GM23338 (cell line): ENCODE measurements around the gene PABPN1.

Source experiments
- CREB1 ChIP-seq: fragments of 250-450 bp; sonication (Bioruptor Pico); IDR thresholded peaks from 2 replicates; pipeline ENCODE4 v1.5.0; 2020; ENCODE audit warnings: low read depth, mild to moderate bottlenecking, moderate library complexity
- CTCF ChIP-seq, 2 experiments: fragments of 200-600 bp in 1 of 2; sonication (generic) in 1 of 2; conservative IDR thresholded peaks; 2 replicates each; pipeline versions ENCODE4 v1.5.1 to v1.6.1; 2016 to 2017; ENCODE audit warnings: antibody characterized with exemption in 2 of 2, low read depth in 2 of 2, mild to moderate bottlenecking in 2 of 2, moderate library complexity in 1 of 2
- EZH2 ChIP-seq: fragments of 200-600 bp; sonication (generic); IDR thresholded peaks from one replicate; pipeline ENCODE4 v1.8.0; 2017; ENCODE audit warnings: antibody characterized with exemption, mild to moderate bottlenecking, low read depth; ENCODE audit not compliant: unreplicated experiment
- EZH2phosphoT487 ChIP-seq: fragments of 200-600 bp; sonication (generic); IDR thresholded peaks from one replicate; pipeline ENCODE4 v1.8.1; 2018; ENCODE audit warnings: antibody characterized with exemption; ENCODE audit not compliant: unreplicated experiment
- JUNB ChIP-seq: IDR thresholded peaks from one replicate; pipeline ENCODE4 v1.6.1; 2016; ENCODE audit warnings: antibody characterized with exemption; ENCODE audit not compliant: unreplicated experiment
- NANOG ChIP-seq: IDR thresholded peaks from 2 replicates; pipeline ENCODE4 v1.6.1; 2016; ENCODE audit warnings: antibody characterized with exemption, borderline replicate concordance
- POLR2AphosphoS5 ChIP-seq: IDR thresholded peaks from 2 replicates; pipeline ENCODE4 v1.6.1; 2016; ENCODE audit warnings: antibody characterized with exemption, low read depth
- REST ChIP-seq: IDR thresholded peaks from one replicate; pipeline ENCODE4 v1.6.1; 2018; ENCODE audit warnings: antibody characterized with exemption; ENCODE audit not compliant: unreplicated experiment
- STAT1 ChIP-seq: IDR thresholded peaks from one replicate; pipeline ENCODE4 v1.6.1; 2016; ENCODE audit warnings: antibody characterized with exemption; ENCODE audit not compliant: unreplicated experiment
- ZNF114 ChIP-seq: fragments of 250-450 bp; sonication (Bioruptor Pico); IDR thresholded peaks from 2 replicates; pipeline ENCODE4 v1.5.0; 2020; ENCODE audit warnings: mild to moderate bottlenecking, moderate library complexity
- ZNF331 ChIP-seq: fragments of 250-450 bp; sonication (Bioruptor Pico); IDR thresholded peaks from 2 replicates; pipeline ENCODE4 v1.5.0; 2020; ENCODE audit warnings: low read depth, mild to moderate bottlenecking, moderate library complexity

GRCh38 chr14:23296012-23296777 is 25.1 kb upstream of the PABPN1 start:
- TF ChIP-seq EZH2 (no peak), CTCF (conservative IDR thresholded peaks at IDR 0.05; ENCODE audit: low read depth in 2 of 2) (no peak), REST (no peak), EZH2phosphoT487 (no peak), POLR2AphosphoS5 (no peak), ZNF331 (no peak), ZNF114 (CRISPR knock-in tag) (no peak), CREB1 (no peak), JUNB (no peak), STAT1 (no peak), NANOG (no peak)
